ENCODE measurements around the gene MUC5AC. TPM values are rescaled to one million over a fixed set of nuclear protein-coding genes. Genes with fewer than 3 reads are reported as not detected.

The MUC5AC gene
- total RNA-seq, 1 donor from 2014 or later, result not detected

GRCh38 chr11:1167751-1168231 is 10.0 kb downstream of the MUC5AC start:
- ChIA-PET CTCF (no interaction called here), POLR2A (no interaction called here)
- no peak overlapping the region for H3K4me3 Mint-ChIP-seq
- peaks cover 4% of the 10 kb centered on the region for H3K9me3 Mint-ChIP-seq
- H3K36me3 Mint-ChIP-seq (ENCODE audit: low read depth), result no peaks in the 10 kb centered on the region
- no peak for DNase-seq
- no peaks in the 10 kb centered on the region for H3K4me1 Mint-ChIP-seq
- H3K27me3 Mint-ChIP-seq, result no peaks in the 10 kb centered on the region
- H3K27ac Mint-ChIP-seq, result no peak overlapping the region
- intact Hi-C loops (cut with micrococcal nuclease), result no loop called here
- TF ChIP-seq CTCF (IDR thresholded peaks at IDR 0.05), result no peak
- ATAC-seq (ENCODE audit: low read depth), result no peak

- ATAC-seq (ENCODE audit: low read depth) (no peak), DNase-seq (no peak)
- Mint-ChIP-seq H3K4me1 (no peaks in the 10 kb centered on the region), H3K27ac (no peak overlapping the region), H3K4me3 (no peak overlapping the region), H3K27me3 (no peaks in the 10 kb centered on the region), H3K36me3 (ENCODE audit: low read depth) (no peaks in the 10 kb centered on the region), H3K9me3 (peaks cover 4% of the 10 kb centered on the region)
- CTCF ChIA-PET, result no interaction called here
- TF ChIP-seq CTCF (IDR thresholded peaks at IDR 0.05), result no peak
- POLR2A ChIA-PET, result no interaction called here
- intact Hi-C loops (cut with micrococcal nuclease), result no loop called here
Measured at GRCh38 chr11:1168256-1168655, 10.5 kb downstream of the MUC5AC start.

- Mint-ChIP-seq H3K4me1 (no peaks in the 10 kb centered on the region), H3K36me3 (ENCODE audit: low read depth) (no peaks in the 10 kb centered on the region), H3K27ac (no peak overlapping the region), H3K27me3 (no peaks in the 10 kb centered on the region), H3K9me3 (peaks cover 4% of the 10 kb centered on the region), H3K4me3 (no peak overlapping the region)
- ATAC-seq (ENCODE audit: low read depth) (no peak), DNase-seq (no peak)
- CTCF ChIA-PET, result no interaction called here
- no peak for TF ChIP-seq CTCF (IDR thresholded peaks at IDR 0.05)
- POLR2A ChIA-PET, result no interaction called here
- intact Hi-C loops (cut with micrococcal nuclease), result no loop called here
Measured at GRCh38 chr11:1168721-1169161, 11.0 kb downstream of the MUC5AC start.

GRCh38 chr11:1171223-1171984 is 13.7 kb downstream of the MUC5AC start:
- no peak overlapping the region for H3K27ac Mint-ChIP-seq
- no peak for DNase-seq
- ChIA-PET CTCF (no interaction called here), POLR2A (interaction anchor here (0.7 kb wide), 1 partner anchor 1357 kb away, joined by 7 read pairs; no protein-coding TSS in a partner anchor)
- intact Hi-C loops (cut with micrococcal nuclease), result no loop called here
- TF ChIP-seq CTCF (IDR thresholded peaks at IDR 0.05), result no peak
- no peaks in the 10 kb centered on the region for H3K36me3 Mint-ChIP-seq (ENCODE audit: low read depth)
- H3K4me3 Mint-ChIP-seq, result no peak overlapping the region
- no peaks in the 10 kb centered on the region for H3K27me3 Mint-ChIP-seq
- peaks cover 7% of the 10 kb centered on the region for H3K9me3 Mint-ChIP-seq
- no peak for ATAC-seq (ENCODE audit: low read depth)
- no peaks in the 10 kb centered on the region for H3K4me1 Mint-ChIP-seq

- intact Hi-C loops (cut with micrococcal nuclease), result no loop called here
- peaks cover 7% of the 10 kb centered on the region for H3K9me3 Mint-ChIP-seq
- no peak for TF ChIP-seq CTCF (IDR thresholded peaks at IDR 0.05)
- no peaks in the 10 kb centered on the region for H3K4me1 Mint-ChIP-seq
- ChIA-PET CTCF (no interaction called here), POLR2A (interaction anchor here (0.7 kb wide), 1 partner anchor 1356 kb away, joined by 7 read pairs; no protein-coding TSS in a partner anchor)
- DNase-seq, result no peak
- no peak overlapping the region for H3K27ac Mint-ChIP-seq
- H3K36me3 Mint-ChIP-seq (ENCODE audit: low read depth), result no peaks in the 10 kb centered on the region
- ATAC-seq (ENCODE audit: low read depth), result no peak
- no peak overlapping the region for H3K4me3 Mint-ChIP-seq
- no peaks in the 10 kb centered on the region for H3K27me3 Mint-ChIP-seq
Measured at GRCh38 chr11:1171985-1172728, 14.4 kb downstream of the MUC5AC start.
